ENCODE measurements around the gene SHC2.
"Not testable (repeated sequence)": the region's sequence is repeated elsewhere in the genome, so short reads cannot be mapped to it uniquely, and the experiment has no call there.

SHC2 gene

DNA sequence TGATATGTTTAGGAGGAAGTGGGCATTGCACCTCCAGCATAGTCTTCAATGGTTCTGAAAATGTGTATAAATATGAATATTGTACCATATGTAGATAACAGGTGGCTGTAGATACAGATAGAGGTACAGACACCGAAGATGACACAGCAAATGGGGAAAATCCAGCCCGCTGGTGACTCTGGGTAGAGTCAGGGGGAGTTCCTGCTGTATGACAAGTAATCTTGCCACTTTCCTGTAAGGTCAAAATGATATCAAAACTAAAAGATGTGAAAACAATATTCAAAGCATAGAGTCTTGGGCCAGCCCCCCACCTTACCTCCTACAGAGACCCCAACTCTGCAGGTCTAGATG is 69.7 kb downstream of the SHC2 start:
- ChIA-PET CTCF (no interaction called here), POLR2A (no interaction called here)
- TF ChIP-seq, protein P1, sequence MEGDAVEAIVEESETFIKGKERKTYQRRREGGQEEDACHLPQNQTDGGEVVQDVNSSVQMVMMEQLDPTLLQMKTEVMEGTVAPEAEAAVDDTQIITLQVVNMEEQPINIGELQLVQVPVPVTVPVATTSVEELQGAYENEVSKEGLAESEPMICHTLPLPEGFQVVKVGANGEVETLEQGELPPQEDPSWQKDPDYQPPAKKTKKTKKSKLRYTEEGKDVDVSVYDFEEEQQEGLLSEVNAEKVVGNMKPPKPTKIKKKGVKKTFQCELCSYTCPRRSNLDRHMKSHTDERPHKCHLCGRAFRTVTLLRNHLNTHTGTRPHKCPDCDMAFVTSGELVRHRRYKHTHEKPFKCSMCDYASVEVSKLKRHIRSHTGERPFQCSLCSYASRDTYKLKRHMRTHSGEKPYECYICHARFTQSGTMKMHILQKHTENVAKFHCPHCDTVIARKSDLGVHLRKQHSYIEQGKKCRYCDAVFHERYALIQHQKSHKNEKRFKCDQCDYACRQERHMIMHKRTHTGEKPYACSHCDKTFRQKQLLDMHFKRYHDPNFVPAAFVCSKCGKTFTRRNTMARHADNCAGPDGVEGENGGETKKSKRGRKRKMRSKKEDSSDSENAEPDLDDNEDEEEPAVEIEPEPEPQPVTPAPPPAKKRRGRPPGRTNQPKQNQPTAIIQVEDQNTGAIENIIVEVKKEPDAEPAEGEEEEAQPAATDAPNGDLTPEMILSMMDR (IDR thresholded peaks at IDR 0.05; ENCODE audit: insufficient read depth, low read length, missing control alignments): no peak
- DNase-seq (ENCODE audit: low read depth, low spot score): no peak
- H3K4me3 ChIP-seq (ENCODE audit: low read depth, low read length): no peak overlapping the region

GRCh38 chr19:390386-391206 is 70.2 kb downstream of the SHC2 start:
- no peak overlapping the region for H3K4me3 ChIP-seq (ENCODE audit: low read depth, low read length)
- POLR2A ChIA-PET: no interaction called here
- CTCF ChIA-PET: no interaction called here
- TF ChIP-seq, protein P1 (IDR thresholded peaks at IDR 0.05; ENCODE audit: insufficient read depth, low read length, missing control alignments): no peak
- DNase-seq (ENCODE audit: low read depth, low spot score): no peak

GRCh38 chr19:389935-390289 is 70.9 kb downstream of the SHC2 start:
- TF ChIP-seq, protein P1 (IDR thresholded peaks at IDR 0.05; ENCODE audit: insufficient read depth, low read length, missing control alignments): no peak
- ChIA-PET POLR2A (no interaction called here), CTCF (no interaction called here)
- DNase-seq (ENCODE audit: low read depth, low spot score): no peak
- H3K4me3 ChIP-seq (ENCODE audit: low read depth, low read length): no peak overlapping the region

GRCh38 chr19:389255-389934 is 71.4 kb downstream of the SHC2 start:
- TF ChIP-seq, protein P1 (IDR thresholded peaks at IDR 0.05; ENCODE audit: insufficient read depth, low read length, missing control alignments): no peak
- H3K4me3 ChIP-seq (ENCODE audit: low read depth, low read length): no peak overlapping the region
- CTCF ChIA-PET: no interaction called here
- POLR2A ChIA-PET: no interaction called here
- DNase-seq (ENCODE audit: low read depth, low spot score): no peak

- ChIA-PET POLR2A (no interaction called here), CTCF (interaction anchor here (1.2 kb wide), 1 partner anchor 33 kb away, joined by 3 read pairs; no protein-coding TSS in a partner anchor)
- TF ChIP-seq, protein P1 (IDR thresholded peaks at IDR 0.05; ENCODE audit: insufficient read depth, low read length, missing control alignments): no peak
- H3K4me3 ChIP-seq (ENCODE audit: low read depth, low read length): no peak overlapping the region
- no peak for DNase-seq (ENCODE audit: low read depth, low spot score)
These were observed 72.1 kb downstream of the SHC2 start for GRCh38 chr19:388691-389090.

DNA sequence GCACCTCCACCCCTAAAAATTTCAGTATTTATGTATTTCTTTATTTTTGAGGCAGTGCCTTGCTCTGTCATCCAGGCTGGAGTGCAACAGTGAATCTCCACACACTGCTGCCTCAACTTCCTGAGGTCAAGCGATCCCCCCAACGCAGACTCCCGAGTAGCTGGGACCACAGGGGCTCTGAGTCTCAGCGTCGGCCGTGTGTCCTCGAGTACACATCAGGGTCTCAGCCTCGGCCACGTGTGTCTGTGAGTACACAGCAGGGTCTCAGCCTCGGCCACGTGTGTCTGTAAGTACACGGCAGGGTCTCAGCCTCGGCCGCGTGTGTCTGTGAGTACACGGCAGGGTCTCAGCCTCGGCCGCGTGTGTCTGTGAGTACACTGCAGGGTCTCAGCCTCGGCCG is 73.1 kb downstream of the SHC2 start:
- POLR2A ChIA-PET: no interaction called here

GRCh38 chr19:386632-387301 is 74.1 kb downstream of the SHC2 start:
- POLR2A ChIA-PET; DNase-seq (ENCODE audit: low read depth, low spot score); H3K4me3 ChIP-seq (ENCODE audit: low read depth, low read length); CTCF ChIA-PET: not testable (repeated sequence)

More for the DNA sequence above, 73.1 kb downstream of the SHC2 start:
- DNase-seq (ENCODE audit: low read depth, low spot score): no peak
- CTCF ChIA-PET: interaction anchor here (1.2 kb wide), 1 partner anchor 34 kb away, joined by 3 read pairs; no protein-coding TSS in a partner anchor
- no peak overlapping the region for H3K4me3 ChIP-seq (ENCODE audit: low read depth, low read length)
- TF ChIP-seq, protein P1 (IDR thresholded peaks at IDR 0.05; ENCODE audit: insufficient read depth, low read length, missing control alignments): no peak

DNA sequence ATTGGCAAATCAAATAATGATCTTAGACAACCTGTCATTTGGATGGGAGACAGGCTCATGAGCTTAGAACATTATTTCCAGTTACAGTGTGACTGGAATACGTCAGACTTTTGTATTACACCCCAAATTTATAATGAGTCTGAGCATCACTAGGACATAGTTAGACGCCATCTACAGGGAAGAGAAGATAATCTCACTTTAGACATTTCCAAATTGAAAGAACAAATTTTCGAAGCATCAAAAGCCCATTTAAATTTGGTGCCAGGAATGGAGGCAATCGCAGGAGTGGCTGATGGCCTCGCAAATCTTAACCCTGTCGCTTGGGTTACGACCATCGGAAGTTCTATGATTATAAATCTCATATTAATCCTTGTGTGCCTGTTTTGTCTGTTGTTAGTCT is 74.6 kb downstream of the SHC2 start:
- POLR2A ChIA-PET; DNase-seq (ENCODE audit: low read depth, low spot score); CTCF ChIA-PET; H3K4me3 ChIP-seq (ENCODE audit: low read depth, low read length): not testable (repeated sequence)
